WI38 (cell line): ENCODE data around the gene TM2D3.

ENCODE experiments used
- H3K4me3 ChIP-seq: 2 replicates; pipeline ENCODE4 v1.5.1; 2011; ENCODE audit warnings: low read depth, mild to moderate bottlenecking, control low read depth, low read length
- TF ChIP-seq, protein P1 (sequence below): IDR thresholded peaks from 2 replicates; pipeline ENCODE4 v1.5.1; 2012; ENCODE audit warnings: low read depth, mild to moderate bottlenecking, control low read depth, low read length

Gene TM2D3

GRCh38 chr15:101623367-101624304 is 28.5 kb downstream of the TM2D3 start:
- H3K4me3 ChIP-seq: no peak overlapping the region
- TF ChIP-seq, protein P1, sequence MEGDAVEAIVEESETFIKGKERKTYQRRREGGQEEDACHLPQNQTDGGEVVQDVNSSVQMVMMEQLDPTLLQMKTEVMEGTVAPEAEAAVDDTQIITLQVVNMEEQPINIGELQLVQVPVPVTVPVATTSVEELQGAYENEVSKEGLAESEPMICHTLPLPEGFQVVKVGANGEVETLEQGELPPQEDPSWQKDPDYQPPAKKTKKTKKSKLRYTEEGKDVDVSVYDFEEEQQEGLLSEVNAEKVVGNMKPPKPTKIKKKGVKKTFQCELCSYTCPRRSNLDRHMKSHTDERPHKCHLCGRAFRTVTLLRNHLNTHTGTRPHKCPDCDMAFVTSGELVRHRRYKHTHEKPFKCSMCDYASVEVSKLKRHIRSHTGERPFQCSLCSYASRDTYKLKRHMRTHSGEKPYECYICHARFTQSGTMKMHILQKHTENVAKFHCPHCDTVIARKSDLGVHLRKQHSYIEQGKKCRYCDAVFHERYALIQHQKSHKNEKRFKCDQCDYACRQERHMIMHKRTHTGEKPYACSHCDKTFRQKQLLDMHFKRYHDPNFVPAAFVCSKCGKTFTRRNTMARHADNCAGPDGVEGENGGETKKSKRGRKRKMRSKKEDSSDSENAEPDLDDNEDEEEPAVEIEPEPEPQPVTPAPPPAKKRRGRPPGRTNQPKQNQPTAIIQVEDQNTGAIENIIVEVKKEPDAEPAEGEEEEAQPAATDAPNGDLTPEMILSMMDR: no peak

DNA sequence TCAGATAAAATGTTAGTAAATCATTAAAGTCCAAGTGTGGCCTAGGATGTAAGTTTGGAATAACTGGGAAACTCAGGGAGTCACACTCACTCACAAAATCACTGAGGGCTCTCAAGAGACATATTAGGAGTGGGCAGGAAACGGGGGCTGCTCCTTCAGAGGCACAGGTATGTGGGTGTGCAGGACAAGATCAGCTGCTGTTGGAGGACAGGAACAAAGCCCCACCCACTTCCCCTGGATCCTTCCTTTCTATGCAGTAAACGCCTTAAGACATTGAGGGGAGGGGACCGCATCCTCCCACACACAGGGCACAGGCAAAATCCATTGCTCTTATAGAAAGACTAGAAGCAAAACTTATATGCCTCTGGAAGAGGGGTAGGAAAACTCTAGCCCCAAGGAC is 30.2 kb downstream of the TM2D3 start:
- H3K4me3 ChIP-seq: no peak overlapping the region
- TF ChIP-seq, protein P1: no peak

GRCh38 chr15:101620671-101621070 is 31.5 kb downstream of the TM2D3 start:
- H3K4me3 ChIP-seq: no peak overlapping the region
- TF ChIP-seq, protein P1: no peak

- H3K4me3 ChIP-seq: no peak overlapping the region
- TF ChIP-seq, protein P1: no peak
Observed at GRCh38 chr15:101619615-101619865, 32.6 kb downstream of the TM2D3 start.

DNA sequence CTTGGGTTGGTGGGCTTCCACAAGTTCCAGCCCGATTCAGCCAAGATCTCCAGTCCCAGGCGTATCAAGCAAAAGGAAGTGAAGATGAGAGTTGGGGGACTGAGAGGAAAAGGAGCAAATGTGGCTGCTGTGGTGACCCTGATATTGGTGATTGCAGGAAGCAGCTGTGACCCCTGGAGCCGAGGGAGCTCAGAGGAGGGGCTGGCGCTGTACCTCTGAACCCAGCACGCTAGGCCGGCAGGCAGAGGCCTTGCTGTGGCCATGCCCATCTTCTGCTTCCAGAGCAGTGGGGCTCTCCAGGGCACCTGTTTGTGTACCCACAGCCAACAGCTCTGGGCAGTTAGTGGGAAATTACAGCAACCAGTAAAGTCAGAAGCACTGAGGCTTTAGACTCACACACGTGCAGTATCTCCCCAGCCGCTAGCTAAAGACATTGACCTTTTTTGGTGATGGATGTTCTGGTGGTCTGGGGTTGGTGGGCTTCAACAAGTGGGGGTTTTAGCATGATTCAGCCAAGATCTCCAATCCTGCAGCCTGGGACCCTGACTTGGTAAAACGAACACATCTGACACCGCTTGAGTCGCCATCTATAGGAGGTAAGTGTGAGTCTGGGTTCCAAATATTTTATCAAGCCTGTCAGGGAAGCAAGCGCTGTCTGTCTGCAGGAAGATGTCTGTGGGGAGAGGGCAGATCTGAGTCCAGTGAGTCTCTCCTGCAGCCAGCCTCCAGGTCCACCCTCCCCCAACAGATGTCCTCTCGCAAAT is 33.1 kb downstream of the TM2D3 start:
- TF ChIP-seq, protein P1: no peak

DNA sequence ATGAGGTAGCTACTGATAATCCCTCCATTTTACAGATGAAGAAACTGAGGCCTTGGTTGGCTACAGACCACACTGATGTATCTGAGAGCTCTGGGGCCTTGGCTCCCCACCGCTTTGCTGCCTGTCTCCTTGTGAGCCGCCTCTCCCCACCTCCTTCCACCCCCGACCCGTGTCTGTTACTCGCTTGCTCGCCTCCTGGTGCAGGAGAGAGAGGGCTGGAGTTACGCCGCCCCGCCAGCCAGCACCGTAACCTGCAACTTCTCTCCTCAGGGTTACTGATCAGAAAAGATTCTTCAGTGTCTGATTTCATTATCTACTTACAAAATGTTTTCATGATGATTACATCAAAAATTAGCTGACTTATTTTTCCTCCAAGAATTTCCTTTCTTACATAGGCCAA is 34.1 kb downstream of the TM2D3 start:
- no peak overlapping the region for H3K4me3 ChIP-seq
- TF ChIP-seq, protein P1: no peak

More for the DNA sequence above, 33.1 kb downstream of the TM2D3 start:
- no peak overlapping the region for H3K4me3 ChIP-seq
